Measurements from ENCODE around the gene TDRD3. TPM values are rescaled to one million over a fixed set of nuclear protein-coding genes. Genes with fewer than 3 reads are reported as not detected.

TDRD3 gene
- total RNA-seq, 6 experiments from 2014 or later = 11.5 to 13.3 (median 12.3) TPM

- no peak for TF ChIP-seq CTCF (IDR thresholded peaks at IDR 0.05)
- no peak for DNase-seq
- no peaks in the 10 kb centered on the region for H3K9me3 Mint-ChIP-seq
- no peaks in the 10 kb centered on the region for H3K36me3 Mint-ChIP-seq (ENCODE audit: low read depth)
- H3K4me3 Mint-ChIP-seq = no peak overlapping the region
- H3K4me1 Mint-ChIP-seq (ENCODE audit: low read depth) = peaks cover 20% of the 10 kb centered on the region
- H3K27me3 Mint-ChIP-seq (ENCODE audit: insufficient read depth) = no peaks in the 10 kb centered on the region
- H3K27ac Mint-ChIP-seq = no peak overlapping the region
Observed at GRCh38 chr13:60574735-60575134, 177.7 kb downstream of the TDRD3 start.

GRCh38 chr13:60575142-60575541 is 178.1 kb downstream of the TDRD3 start:
- H3K9me3 Mint-ChIP-seq = no peaks in the 10 kb centered on the region
- no peaks in the 10 kb centered on the region for H3K36me3 Mint-ChIP-seq (ENCODE audit: low read depth)
- no peaks in the 10 kb centered on the region for H3K27me3 Mint-ChIP-seq (ENCODE audit: insufficient read depth)
- DNase-seq = no peak
- TF ChIP-seq CTCF (IDR thresholded peaks at IDR 0.05) = no peak
- H3K4me1 Mint-ChIP-seq (ENCODE audit: low read depth) = peaks cover 20% of the 10 kb centered on the region
- H3K27ac Mint-ChIP-seq = no peak overlapping the region
- no peak overlapping the region for H3K4me3 Mint-ChIP-seq

- Mint-ChIP-seq H3K27ac (no peak overlapping the region), H3K36me3 (ENCODE audit: low read depth) (no peaks in the 10 kb centered on the region), H3K27me3 (ENCODE audit: insufficient read depth) (no peaks in the 10 kb centered on the region)
Observed at GRCh38 chr13:60577761-60578160, 180.7 kb downstream of the TDRD3 start.

GRCh38 chr13:60583196-60583888 is 186.3 kb downstream of the TDRD3 start:
- Mint-ChIP-seq H3K36me3 (ENCODE audit: low read depth) (no peaks in the 10 kb centered on the region; the same call in 1 of the 2 replicates), H3K4me3 (peak overlapping the region; percentile 10; the same call in 1 of the 2 replicates), H3K27me3 (ENCODE audit: insufficient read depth) (peaks cover 6% of the 10 kb centered on the region; the same call in 1 of the 2 replicates), H3K4me1 (ENCODE audit: low read depth) (peaks cover 34% of the 10 kb centered on the region), H3K27ac (peak overlapping the region; percentile 58), H3K9me3 (peaks cover 8% of the 10 kb centered on the region; the same call in 1 of the 2 replicates)
- DNase-seq = peak; percentile 9
- TF ChIP-seq CTCF (IDR thresholded peaks at IDR 0.05) = peak; percentile 14; the same call in 1 of the 2 replicates

More at GRCh38 chr13:60577761-60578160, 180.7 kb downstream of the TDRD3 start:
- Mint-ChIP-seq H3K4me1 (ENCODE audit: low read depth) (peaks cover 11% of the 10 kb centered on the region), H3K4me3 (no peak overlapping the region), H3K9me3 (no peaks in the 10 kb centered on the region)
- no peak for TF ChIP-seq CTCF (IDR thresholded peaks at IDR 0.05)
- DNase-seq = no peak

GRCh38 chr13:60583911-60584753 is 187.1 kb downstream of the TDRD3 start:
- Mint-ChIP-seq H3K27ac (peak overlapping the region; percentile 58), H3K27me3 (ENCODE audit: insufficient read depth) (peaks cover 8% of the 10 kb centered on the region), H3K36me3 (ENCODE audit: low read depth) (no peaks in the 10 kb centered on the region; the same call in 1 of the 2 replicates), H3K9me3 (peaks cover 8% of the 10 kb centered on the region; the same call in 1 of the 2 replicates), H3K4me3 (peak overlapping the region; percentile 31; the same call in 1 of the 2 replicates), H3K4me1 (ENCODE audit: low read depth) (peaks cover 30% of the 10 kb centered on the region)
- peak; percentile 13; the same call in 1 of the 2 replicates for TF ChIP-seq CTCF (IDR thresholded peaks at IDR 0.05)
- peak; percentile 20 for DNase-seq
